ENCODE results near the gene ZNF12.

Gene ZNF12

GRCh38 chr7:6647080-6647479 lies 59.7 kb downstream of the ZNF12 start:
- no peak for DNase-seq (ENCODE audit: low spot score)
- in situ Hi-C loops (cut with MboI; ENCODE audit: low sequenced_read_pairs, unreplicated experiment): no loop called here
- TF ChIP-seq, protein P1, sequence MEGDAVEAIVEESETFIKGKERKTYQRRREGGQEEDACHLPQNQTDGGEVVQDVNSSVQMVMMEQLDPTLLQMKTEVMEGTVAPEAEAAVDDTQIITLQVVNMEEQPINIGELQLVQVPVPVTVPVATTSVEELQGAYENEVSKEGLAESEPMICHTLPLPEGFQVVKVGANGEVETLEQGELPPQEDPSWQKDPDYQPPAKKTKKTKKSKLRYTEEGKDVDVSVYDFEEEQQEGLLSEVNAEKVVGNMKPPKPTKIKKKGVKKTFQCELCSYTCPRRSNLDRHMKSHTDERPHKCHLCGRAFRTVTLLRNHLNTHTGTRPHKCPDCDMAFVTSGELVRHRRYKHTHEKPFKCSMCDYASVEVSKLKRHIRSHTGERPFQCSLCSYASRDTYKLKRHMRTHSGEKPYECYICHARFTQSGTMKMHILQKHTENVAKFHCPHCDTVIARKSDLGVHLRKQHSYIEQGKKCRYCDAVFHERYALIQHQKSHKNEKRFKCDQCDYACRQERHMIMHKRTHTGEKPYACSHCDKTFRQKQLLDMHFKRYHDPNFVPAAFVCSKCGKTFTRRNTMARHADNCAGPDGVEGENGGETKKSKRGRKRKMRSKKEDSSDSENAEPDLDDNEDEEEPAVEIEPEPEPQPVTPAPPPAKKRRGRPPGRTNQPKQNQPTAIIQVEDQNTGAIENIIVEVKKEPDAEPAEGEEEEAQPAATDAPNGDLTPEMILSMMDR (IDR thresholded peaks at IDR 0.05; ENCODE audit: borderline replicate concordance, control extremely low read depth, extremely low read depth, insufficient read depth, missing control alignments): no peak

GRCh38 chr7:6646465-6646864 lies 60.3 kb downstream of the ZNF12 start:
- in situ Hi-C loops (cut with MboI; ENCODE audit: low sequenced_read_pairs, unreplicated experiment): no loop called here
- TF ChIP-seq, protein P1 (IDR thresholded peaks at IDR 0.05; ENCODE audit: borderline replicate concordance, control extremely low read depth, extremely low read depth, insufficient read depth, missing control alignments): no peak
- DNase-seq (ENCODE audit: low spot score): no peak

DNA sequence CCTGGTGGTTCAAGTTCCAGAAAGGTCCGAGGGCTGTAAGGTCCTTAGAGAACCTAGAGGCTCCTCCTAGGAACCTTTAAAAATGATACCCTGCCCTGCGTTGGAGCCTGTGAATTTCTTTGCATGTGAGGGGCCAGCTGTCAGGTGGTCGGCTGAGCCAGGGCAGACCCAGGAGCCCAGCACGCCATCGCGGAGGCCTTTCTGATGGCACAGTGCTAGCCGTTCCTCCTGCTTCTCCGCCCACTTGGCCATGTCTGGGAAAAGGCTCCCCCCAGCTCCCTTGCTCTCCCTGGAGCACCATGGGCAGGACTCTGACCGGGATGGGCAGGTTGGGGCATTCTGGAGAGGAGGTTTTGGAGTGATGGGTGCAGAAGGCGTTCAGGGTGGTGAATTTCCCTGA lies 62.0 kb downstream of the ZNF12 start:
- no peak for DNase-seq (ENCODE audit: low spot score)
- in situ Hi-C loops (cut with MboI; ENCODE audit: low sequenced_read_pairs, unreplicated experiment): no loop called here
- TF ChIP-seq, protein P1 (IDR thresholded peaks at IDR 0.05; ENCODE audit: borderline replicate concordance, control extremely low read depth, extremely low read depth, insufficient read depth, missing control alignments): no peak

GRCh38 chr7:6643915-6644625 lies 62.7 kb downstream of the ZNF12 start:
- in situ Hi-C loops (cut with MboI; ENCODE audit: low sequenced_read_pairs, unreplicated experiment): no loop called here
- no peak for DNase-seq (ENCODE audit: low spot score)
- TF ChIP-seq, protein P1 (IDR thresholded peaks at IDR 0.05; ENCODE audit: borderline replicate concordance, control extremely low read depth, extremely low read depth, insufficient read depth, missing control alignments): no peak

GRCh38 chr7:6642861-6643640 lies 63.7 kb downstream of the ZNF12 start:
- in situ Hi-C loops (cut with MboI; ENCODE audit: low sequenced_read_pairs, unreplicated experiment): no loop called here
- TF ChIP-seq, protein P1 (IDR thresholded peaks at IDR 0.05; ENCODE audit: borderline replicate concordance, control extremely low read depth, extremely low read depth, insufficient read depth, missing control alignments): no peak
- no peak for DNase-seq (ENCODE audit: low spot score)

DNA sequence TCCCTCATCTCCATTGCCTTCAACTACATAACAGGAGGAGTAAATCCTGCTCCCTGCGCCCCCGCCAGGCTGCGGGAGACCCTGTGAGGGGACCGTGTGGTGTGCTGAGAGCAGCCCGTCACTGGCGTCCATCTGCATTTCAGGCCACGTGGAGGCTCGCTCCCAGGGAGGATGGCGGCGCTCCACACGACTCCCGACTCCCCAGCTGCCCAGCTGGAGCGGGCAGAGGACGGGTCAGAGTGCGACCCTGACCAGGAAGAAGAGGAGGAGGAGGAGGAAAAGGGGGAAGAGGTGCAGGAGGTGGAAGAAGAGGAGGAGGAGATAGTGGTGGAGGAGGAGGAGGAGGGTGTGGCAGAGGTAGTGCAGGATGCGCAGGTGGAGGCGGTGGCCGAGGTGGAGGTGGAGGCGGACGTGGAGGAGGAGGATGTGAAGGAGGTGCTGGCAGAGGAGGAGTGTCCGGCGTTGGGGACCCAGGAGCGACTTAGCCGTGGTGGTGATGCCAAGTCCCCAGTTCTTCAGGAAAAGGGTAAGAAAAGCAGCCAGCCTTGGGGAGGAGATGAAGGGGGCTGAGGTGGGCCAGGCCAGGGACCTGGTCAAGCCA lies 64.4 kb downstream of the ZNF12 start:
- no peak for DNase-seq (ENCODE audit: low spot score)
- TF ChIP-seq, protein P1 (IDR thresholded peaks at IDR 0.05; ENCODE audit: borderline replicate concordance, control extremely low read depth, extremely low read depth, insufficient read depth, missing control alignments): no peak
- in situ Hi-C loops (cut with MboI; ENCODE audit: low sequenced_read_pairs, unreplicated experiment): no loop called here
